Left lung (tissue), 10 donors: Measurements from ENCODE around the gene NR0B1. TPM values are rescaled to one million over a fixed set of nuclear protein-coding genes. Genes with fewer than 3 reads are reported as not detected.

ENCODE experiments used
- ATAC-seq: fragments of 200-7000 bp; cut with Tn5 transposase; one replicate; pipeline ENCODE4 v1.9.1; 2020; ENCODE audit warnings: moderate library complexity
- DNase-seq, 4 donors: peaks; one replicate each; pipeline ENCODE4 v3.0.0-alpha.2; 2013 to 2020
- H3K27ac ChIP-seq, 2 donors: fragments of 200-600 bp; sonication (generic) in 1 of 2; one replicate each; pipeline versions ENCODE4 v1.5.0 to v1.8.0; 2020 to 2021
- H3K27me3 ChIP-seq, 2 donors: fragments of 200-600 bp; sonication (generic) in 1 of 2; one replicate each; pipeline versions ENCODE4 v1.5.0 to v1.8.0; 2020 to 2021
- H3K36me3 ChIP-seq, 2 donors: fragments of 200-600 bp; sonication (generic) in 1 of 2; one replicate each; pipeline versions ENCODE4 v1.5.0 to v1.8.0; 2020 to 2021
- H3K4me1 ChIP-seq, 2 donors: fragments of 200-600 bp; one replicate each; pipeline ENCODE4 v1.8.0; 2021
- H3K4me3 ChIP-seq, 2 donors: fragments of 200-600 bp; sonication (generic) in 1 of 2; one replicate each; pipeline versions ENCODE4 v1.5.0 to v1.8.0; 2020 to 2021; ENCODE audit warnings: mild to moderate bottlenecking in 1 of 2
- H3K9me3 ChIP-seq, 2 donors: fragments of 200-600 bp; sonication (generic) in 1 of 2; one replicate each; pipeline versions ENCODE4 v1.5.0 to v1.8.0; 2020 to 2021
- CTCF ChIP-seq, 2 donors: fragments of 200-600 bp; sonication (generic) in 1 of 2; IDR thresholded peaks; one replicate each; pipeline versions ENCODE4 v1.5.0 to v1.8.0; 2021; ENCODE audit warnings: antibody characterized with exemption in 2 of 2
- intact Hi-C, 2 donors: fragments of 100-400 bp; cut with DNase I; formaldehyde crosslinking; loops; one replicate each; pipeline versions ENCODE4 v1.11.2 to v1.14.2; 2022
- polyA plus RNA-seq, 6 donors: library from polyadenylated mRNA; unstranded; fragments of 120-200 nt; gene quantifications; one replicate each; pipeline ENCODE4 v1.2.1, GENCODE V29; 2013; ENCODE audit not compliant: insufficient read length in 6 of 6
- total RNA-seq, 2 donors: library from RNA; stranded (reverse); fragmentation: NEBNext Ultra II Directional; extraction: Animal tissue kit (Norgen Biotek cat#: 25700); gene quantifications; one replicate each; pipeline ENCODE4 v1.2.1, GENCODE V29; 2021
- donor health status: DM: no; HTN: yes; CAD: no.
- donor health status: DM: no; HTN: no; CAD: no.

The NR0B1 gene
- total and polyA plus RNA-seq, 8 donors = 0.15 to 1.3 (median 0.34) TPM; not detected in 4

- TF ChIP-seq CTCF (IDR thresholded peaks at IDR 0.05) = no peak
- Histone ChIP-seq H3K4me3 (no peak overlapping the region), H3K4me1 (no peaks in the 10 kb centered on the region), H3K9me3 (no peaks in the 10 kb centered on the region), H3K27ac (no peak overlapping the region), H3K36me3 (no peaks in the 10 kb centered on the region), H3K27me3 (no peaks in the 10 kb centered on the region)
- DNase-seq = no peak
- ATAC-seq = no peak
- intact Hi-C loops = loop anchor here in 1 of 2 donors (10.0 kb wide), 1 partner anchor 229 kb away; no protein-coding TSS in a partner anchor
Observed at GRCh38 chrX:30275498-30275897, 33.7 kb downstream of the NR0B1 start.

GRCh38 chrX:30270639-30271038 lies 38.6 kb downstream of the NR0B1 start:
- no peak overlapping the region for H3K4me3 ChIP-seq
- H3K36me3 ChIP-seq = no peaks in the 10 kb centered on the region
- H3K4me1 ChIP-seq = no peaks in the 10 kb centered on the region
- no peak overlapping the region for H3K27ac ChIP-seq
- no peaks in the 10 kb centered on the region for H3K9me3 ChIP-seq
- TF ChIP-seq CTCF (IDR thresholded peaks at IDR 0.05) = no peak
- ATAC-seq = no peak
- no peaks in the 10 kb centered on the region for H3K27me3 ChIP-seq
- DNase-seq = no peak
- intact Hi-C loops = loop anchor here in 1 of 2 donors (10.0 kb wide), 1 partner anchor 234 kb away; no protein-coding TSS in a partner anchor

GRCh38 chrX:30262763-30263162 lies 46.4 kb downstream of the NR0B1 start:
- TF ChIP-seq CTCF (IDR thresholded peaks at IDR 0.05) = no peak
- Histone ChIP-seq H3K4me1 (no peaks in the 10 kb centered on the region), H3K27ac (no peak overlapping the region), H3K27me3 (no peaks in the 10 kb centered on the region), H3K9me3 (no peaks in the 10 kb centered on the region), H3K36me3 (no peaks in the 10 kb centered on the region), H3K4me3 (no peak overlapping the region)
- DNase-seq = no peak
- intact Hi-C loops = no loop called here
- ATAC-seq = no peak

GRCh38 chrX:30261012-30261411 lies 48.2 kb downstream of the NR0B1 start:
- H3K4me1 ChIP-seq = no peaks in the 10 kb centered on the region
- no peak for DNase-seq
- H3K27me3 ChIP-seq = no peaks in the 10 kb centered on the region
- no peaks in the 10 kb centered on the region for H3K9me3 ChIP-seq
- H3K4me3 ChIP-seq = no peak overlapping the region
- TF ChIP-seq CTCF (IDR thresholded peaks at IDR 0.05) = no peak
- no peak for ATAC-seq
- no peak overlapping the region for H3K27ac ChIP-seq
- no peaks in the 10 kb centered on the region for H3K36me3 ChIP-seq
- intact Hi-C loops = no loop called here

- no peaks in the 10 kb centered on the region for H3K36me3 ChIP-seq
- TF ChIP-seq CTCF (IDR thresholded peaks at IDR 0.05) = no peak
- DNase-seq = no peak
- H3K27ac ChIP-seq = no peak overlapping the region
- no peaks in the 10 kb centered on the region for H3K4me1 ChIP-seq
- ATAC-seq = no peak
- no peaks in the 10 kb centered on the region for H3K27me3 ChIP-seq
- intact Hi-C loops = no loop called here
- H3K9me3 ChIP-seq = no peaks in the 10 kb centered on the region
- H3K4me3 ChIP-seq = no peak overlapping the region
Observed at GRCh38 chrX:30259927-30260326, 49.3 kb downstream of the NR0B1 start.

Other genes starting within 250 kb of the NR0B1 start
- gene MAGEB2, start 93.8 kb downstream of the NR0B1 start, total RNA-seq = not detected
- gene MAGEB2, start 93.8 kb downstream of the NR0B1 start, polyA plus RNA-seq = not detected
- not detected for gene MAGEB3, start 78.7 kb downstream of the NR0B1 start, total RNA-seq
- not detected for gene MAGEB3, start 78.7 kb downstream of the NR0B1 start, polyA plus RNA-seq
- not detected for gene MAGEB4, start 67.4 kb downstream of the NR0B1 start, total RNA-seq
- not detected for gene MAGEB4, start 67.4 kb downstream of the NR0B1 start, polyA plus RNA-seq
- gene MAGEB1, start 62.2 kb downstream of the NR0B1 start, total RNA-seq = not detected
- not detected for gene MAGEB1, start 62.2 kb downstream of the NR0B1 start, polyA plus RNA-seq